Hepatocyte (in vitro differentiated cells): Measurements from ENCODE around the gene TNNI3K. TPM values are rescaled to one million over a fixed set of nuclear protein-coding genes. Genes with fewer than 3 reads are reported as not detected.

Experiments
- DNase-seq: peaks from one replicate; pipeline ENCODE4 v3.0.0-alpha.2; 2016; ENCODE audit warnings: low spot score
- H2AFZ ChIP-seq: fragments of 200-600 bp; sonication (generic); 2 replicates; pipeline ENCODE4 v1.6.0; 2016; ENCODE audit warnings: antibody characterized with exemption, mild to moderate bottlenecking
- H3K27ac ChIP-seq: fragments of 200-600 bp; sonication (generic); 2 replicates; pipeline ENCODE4 v1.5.1; 2016; ENCODE audit warnings: mild to moderate bottlenecking
- H3K27me3 ChIP-seq: fragments of 200-600 bp; sonication (generic); 2 replicates; pipeline ENCODE4 v1.6.1; 2016
- H3K36me3 ChIP-seq: fragments of 200-600 bp; sonication (generic); replicated peaks from 2 replicates; pipeline ENCODE4 v1.5.1; 2016; ENCODE audit warnings: low read depth; ENCODE audit not compliant: insufficient read depth
- H3K4me1 ChIP-seq: fragments of 200-600 bp; sonication (generic); 2 replicates; pipeline ENCODE4 v1.5.1; 2016; ENCODE audit warnings: mild to moderate bottlenecking, moderate library complexity; ENCODE audit not compliant: insufficient read depth
- H3K4me2 ChIP-seq: fragments of 200-600 bp; sonication (generic); 2 replicates; pipeline ENCODE4 v1.6.0; 2016
- H3K4me3 ChIP-seq: fragments of 200-600 bp; sonication (generic); 2 replicates; pipeline ENCODE4 v1.5.1; 2016; ENCODE audit warnings: mild to moderate bottlenecking
- H3K79me2 ChIP-seq: fragments of 200-600 bp; sonication (generic); 2 replicates; pipeline ENCODE4 v1.6.0; 2017; ENCODE audit warnings: mild to moderate bottlenecking
- H3K9me2 ChIP-seq: fragments of 200-600 bp; sonication (generic); replicated peaks from 2 replicates; pipeline ENCODE4 v1.6.0; 2017; ENCODE audit warnings: mild to moderate bottlenecking; ENCODE audit not compliant: insufficient read depth
- H3K9me3 ChIP-seq: fragments of 200-600 bp; sonication (generic); 2 replicates; pipeline ENCODE4 v1.5.1; 2016; ENCODE audit warnings: low read depth, mild to moderate bottlenecking
- H4K20me1 ChIP-seq: fragments of 200-600 bp; sonication (generic); 2 replicates; pipeline ENCODE4 v1.6.0; 2016; ENCODE audit warnings: mild to moderate bottlenecking; ENCODE audit not compliant: insufficient read depth, poor library complexity, severe bottlenecking
- CTCF ChIP-seq: fragments of 200-600 bp; sonication (generic); IDR thresholded peaks from 2 replicates; pipeline ENCODE4 v1.5.1; 2016; ENCODE audit warnings: antibody characterized with exemption, mild to moderate bottlenecking; ENCODE audit not compliant: poor library complexity
- EZH2 ChIP-seq: fragments of 200-600 bp; sonication (generic); IDR thresholded peaks from 2 replicates; pipeline ENCODE4 v1.6.1; 2016; ENCODE audit warnings: antibody characterized with exemption, mild to moderate bottlenecking, borderline replicate concordance
- EZH2phosphoT487 ChIP-seq: fragments of 200-600 bp; sonication (generic); IDR thresholded peaks from one replicate; pipeline ENCODE4 v1.6.1; 2018; ENCODE audit warnings: antibody characterized with exemption, mild to moderate bottlenecking, low read depth, moderate library complexity; ENCODE audit not compliant: unreplicated experiment, severe bottlenecking
- WGBS: methylation state at CpG from one replicate; pipeline ENCODE4 v1.1.6; 2016; ENCODE audit warnings: low lambda C conversion rate; ENCODE audit errors: missing lambda C conversion rate; 5-methylcytosine and 5-hydroxymethylcytosine counted together
- polyA plus RNA-seq: library from polyadenylated mRNA; unstranded; fragments of >200 nt; fragmentation: Nextera tagmentation; extraction: Ambion mirVana; gene quantifications from 2 replicates; pipeline ENCODE4 v1.2.1, GENCODE V29; 2016
- total RNA-seq: library from RNA; depleted of rRNA; stranded (reverse); fragments of >200 nt; gene quantifications from 2 replicates; pipeline ENCODE4 v1.2.3, GENCODE V29; 2014

The TNNI3K gene
- total and polyA plus RNA-seq, 2 experiments from 2014 or later = not detected

DNA sequence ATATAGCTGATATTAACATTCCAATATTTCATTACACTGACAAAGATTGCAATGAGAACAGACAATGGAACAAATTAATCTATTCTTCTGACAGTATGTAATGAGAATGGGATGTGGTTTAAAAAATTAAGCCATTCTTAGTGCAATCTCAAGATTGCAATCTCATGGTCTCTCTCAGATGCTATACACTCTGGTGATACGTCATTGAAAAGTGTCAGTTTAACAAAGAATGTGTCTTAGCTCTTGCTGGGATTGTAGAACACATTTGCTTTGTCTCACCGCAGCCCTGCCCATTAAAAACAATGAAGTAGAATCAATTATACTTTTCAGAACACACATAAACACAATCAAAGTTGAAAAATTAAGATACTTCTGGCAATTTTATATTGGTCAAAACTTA is 222.1 kb downstream of the TNNI3K start:
- no peak overlapping the region for H3K4me2 ChIP-seq
- no peak overlapping the region for H3K4me3 ChIP-seq
- WGBS = 86% methylated on average over 2 of the region's 2 CpGs
- H3K79me2 ChIP-seq = no peaks in the 10 kb centered on the region
- no peak for TF ChIP-seq EZH2
- no peak for TF ChIP-seq CTCF
- no peak for TF ChIP-seq EZH2phosphoT487
- H3K27me3 ChIP-seq = no peaks in the 10 kb centered on the region
- H3K9me3 ChIP-seq = no peaks in the 10 kb centered on the region
- no peaks in the 10 kb centered on the region for H3K4me1 ChIP-seq
- H2AFZ ChIP-seq = no peak overlapping the region
- H3K36me3 ChIP-seq = no peaks in the 10 kb centered on the region
- no peaks in the 10 kb centered on the region for H3K9me2 ChIP-seq
- H4K20me1 ChIP-seq = no peaks in the 10 kb centered on the region
- DNase-seq = no peak
- no peak overlapping the region for H3K27ac ChIP-seq

- H3K36me3 ChIP-seq = no peaks in the 10 kb centered on the region
- H3K4me1 ChIP-seq = no peaks in the 10 kb centered on the region
- H3K4me3 ChIP-seq = no peak overlapping the region
- no peak overlapping the region for H3K27ac ChIP-seq
- TF ChIP-seq CTCF = no peak
- no peak for TF ChIP-seq EZH2
- TF ChIP-seq EZH2phosphoT487 = no peak
- WGBS = 76% methylated on average over 9 of the region's 9 CpGs
- no peak for DNase-seq
- H3K79me2 ChIP-seq = no peaks in the 10 kb centered on the region
- no peaks in the 10 kb centered on the region for H3K27me3 ChIP-seq
- H4K20me1 ChIP-seq = no peaks in the 10 kb centered on the region
- no peaks in the 10 kb centered on the region for H3K9me3 ChIP-seq
- no peaks in the 10 kb centered on the region for H3K9me2 ChIP-seq
- H3K4me2 ChIP-seq = no peak overlapping the region
- H2AFZ ChIP-seq = no peak overlapping the region
Observed at GRCh38 chr1:74463333-74463988, 228.3 kb downstream of the TNNI3K start.

DNA sequence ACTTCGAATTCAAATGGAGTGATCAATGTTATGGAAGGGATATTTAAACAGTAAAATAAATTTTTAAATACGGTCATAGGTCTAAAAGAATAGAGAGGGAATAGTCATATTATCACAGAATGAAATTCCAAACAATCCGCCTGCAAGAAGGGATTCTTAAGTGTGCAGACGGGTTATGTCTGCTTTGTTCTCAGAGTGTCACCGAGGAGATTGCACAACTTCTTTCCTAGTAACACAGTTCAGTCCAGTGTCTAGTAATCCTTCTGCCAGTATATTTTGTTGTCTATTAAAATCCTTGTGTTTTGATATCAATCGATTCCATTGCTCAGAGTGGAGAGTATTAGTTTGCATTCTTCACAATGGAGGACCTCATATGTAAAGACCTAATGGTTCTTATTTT is 228.8 kb downstream of the TNNI3K start:
- no peaks in the 10 kb centered on the region for H3K27me3 ChIP-seq
- no peak for DNase-seq
- H3K27ac ChIP-seq = no peak overlapping the region
- 82% methylated on average over 6 of the region's 6 CpGs for WGBS
- no peaks in the 10 kb centered on the region for H3K9me3 ChIP-seq
- no peaks in the 10 kb centered on the region for H3K36me3 ChIP-seq
- H4K20me1 ChIP-seq = no peaks in the 10 kb centered on the region
- no peak overlapping the region for H3K4me2 ChIP-seq
- no peak overlapping the region for H3K4me3 ChIP-seq
- H3K4me1 ChIP-seq = no peaks in the 10 kb centered on the region
- H3K9me2 ChIP-seq = no peaks in the 10 kb centered on the region
- no peaks in the 10 kb centered on the region for H3K79me2 ChIP-seq
- no peak for TF ChIP-seq EZH2phosphoT487
- no peak for TF ChIP-seq CTCF
- H2AFZ ChIP-seq = no peak overlapping the region

DNA sequence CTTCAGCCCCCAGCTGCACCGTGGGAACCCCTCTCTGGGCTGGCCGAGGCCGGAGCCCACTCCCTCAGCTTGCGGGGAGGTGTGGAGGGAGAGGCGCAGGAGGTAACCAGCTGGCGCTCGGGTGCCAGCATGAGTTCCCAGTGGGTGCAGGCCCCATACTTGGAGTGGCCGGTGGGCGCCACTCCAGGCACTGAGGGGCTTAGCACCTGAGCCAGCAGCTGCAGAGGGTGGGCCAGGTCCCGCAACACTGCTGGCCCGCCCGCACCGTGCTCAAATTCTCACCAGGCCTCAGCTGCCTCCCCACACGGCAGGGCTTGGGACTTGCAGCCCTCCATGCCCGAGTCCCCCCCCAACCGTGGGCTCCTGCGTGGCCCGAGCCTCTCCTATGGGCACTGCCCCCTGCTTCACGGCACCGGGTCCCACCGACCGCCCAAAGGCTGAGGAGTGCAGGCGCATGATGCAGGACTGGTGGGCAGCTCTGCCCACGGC is 230.1 kb downstream of the TNNI3K start:
- Histone ChIP-seq H3K4me2 (no peak overlapping the region), H3K9me2 (no peaks in the 10 kb centered on the region), H3K4me3 (no peak overlapping the region), H2AFZ (no peak overlapping the region), H3K27ac (no peak overlapping the region), H3K9me3 (no peaks in the 10 kb centered on the region), H3K27me3 (no peaks in the 10 kb centered on the region), H3K4me1 (no peaks in the 10 kb centered on the region), H3K79me2 (no peaks in the 10 kb centered on the region), H3K36me3 (no peaks in the 10 kb centered on the region), H4K20me1 (no peaks in the 10 kb centered on the region)
- 99% methylated on average over 24 of the region's 24 CpGs for WGBS
- TF ChIP-seq EZH2phosphoT487 (no peak), CTCF (no peak), EZH2 (no peak)
- DNase-seq = no peak
